ENCODE results near the gene MOGAT3.

Gene MOGAT3

GRCh38 chr7:101234636-101235035 is 33.8 kb upstream of the MOGAT3 start:
- DNase-seq (ENCODE audit: low read depth in 2 of 2, low spot score in 1 of 2) = no peak

GRCh38 chr7:101233907-101234547 is 33.2 kb upstream of the MOGAT3 start:
- no peak for DNase-seq (ENCODE audit: low read depth in 2 of 2, low spot score in 1 of 2)

DNA sequence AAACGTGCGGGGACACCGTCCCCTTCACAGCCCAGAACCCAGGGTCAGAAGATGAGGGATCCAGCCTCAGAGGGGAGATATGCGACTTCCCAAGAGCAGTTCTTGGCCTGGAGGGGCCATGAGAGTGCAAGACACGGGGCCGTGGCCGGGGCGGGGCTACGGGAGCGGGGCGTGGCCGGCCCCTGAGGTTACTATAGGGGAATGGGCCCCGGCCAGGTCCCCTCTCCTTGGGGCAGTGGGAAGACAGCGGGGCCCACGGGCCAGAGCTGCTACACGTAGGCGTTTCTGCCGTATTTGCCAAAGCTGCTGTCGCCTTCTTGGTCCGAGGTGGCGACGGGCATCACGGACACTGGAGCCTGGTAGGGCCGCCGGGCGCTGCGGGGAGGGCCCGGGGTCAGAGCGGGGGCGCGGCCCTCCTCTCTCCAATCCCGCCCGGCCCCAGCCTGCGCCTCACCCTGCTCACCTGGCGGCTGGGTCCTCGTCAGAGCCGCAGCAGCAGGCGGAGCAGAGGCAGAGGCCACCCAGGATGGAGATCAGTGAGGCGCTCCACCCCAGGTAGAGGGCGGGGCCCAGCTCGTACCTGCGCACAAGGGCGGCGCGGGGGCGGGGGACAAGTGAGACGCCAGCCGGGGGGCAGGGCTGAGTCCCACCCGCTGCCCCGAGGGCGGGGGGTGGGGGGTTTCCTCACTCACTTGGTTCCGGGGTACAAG is 31.5 kb upstream of the MOGAT3 start:
- no peak for DNase-seq (ENCODE audit: low read depth in 2 of 2, low spot score in 1 of 2)

GRCh38 chr7:101231644-101232043 is 30.8 kb upstream of the MOGAT3 start:
- DNase-seq (ENCODE audit: low read depth in 2 of 2, low spot score in 1 of 2) = no peak

DNA sequence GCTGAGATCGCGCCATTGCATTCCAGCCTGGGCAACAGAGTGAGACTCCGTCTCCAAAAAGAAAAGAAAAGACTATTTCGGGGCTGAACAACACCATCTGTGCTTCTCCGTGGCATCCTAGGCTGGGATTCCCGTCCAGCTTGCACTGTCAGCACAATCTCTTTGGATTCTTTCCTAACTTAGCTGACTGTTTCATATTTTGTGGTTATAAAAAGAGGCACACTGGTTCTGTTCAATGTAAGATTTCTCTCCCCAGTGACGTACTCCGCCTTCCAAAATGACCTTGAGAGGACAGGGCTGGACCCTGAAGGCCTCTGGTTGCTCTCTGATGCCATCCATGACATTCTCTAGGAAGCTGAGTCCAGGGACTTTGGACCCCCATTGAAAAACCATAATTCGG is 25.9 kb upstream of the MOGAT3 start:
- no peak for DNase-seq (ENCODE audit: low read depth in 2 of 2, low spot score in 1 of 2)

GRCh38 chr7:101225650-101226049 is 24.8 kb upstream of the MOGAT3 start:
- DNase-seq (ENCODE audit: low read depth in 2 of 2, low spot score in 1 of 2) = no peak

DNA sequence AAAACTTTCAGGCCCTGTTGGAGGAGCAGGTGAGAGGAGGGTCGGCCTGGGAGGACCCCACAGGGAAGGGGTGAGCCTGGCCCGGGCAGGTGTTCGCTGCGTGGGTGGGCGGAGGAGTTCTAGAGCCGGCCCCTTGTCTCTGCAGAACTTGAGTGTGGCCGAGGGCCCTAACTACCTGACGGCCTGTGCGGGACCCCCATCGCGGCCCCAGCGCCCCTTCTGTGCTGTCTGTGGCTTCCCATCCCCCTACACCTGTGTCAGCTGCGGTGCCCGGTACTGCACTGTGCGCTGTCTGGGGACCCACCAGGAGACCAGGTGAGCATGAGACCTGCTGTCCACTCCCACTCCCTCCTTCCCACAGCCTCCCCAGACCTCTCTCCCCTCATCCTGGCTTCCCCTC is 22.7 kb upstream of the MOGAT3 start:
- DNase-seq (ENCODE audit: low read depth in 2 of 2, low spot score in 1 of 2) = no peak

DNA sequence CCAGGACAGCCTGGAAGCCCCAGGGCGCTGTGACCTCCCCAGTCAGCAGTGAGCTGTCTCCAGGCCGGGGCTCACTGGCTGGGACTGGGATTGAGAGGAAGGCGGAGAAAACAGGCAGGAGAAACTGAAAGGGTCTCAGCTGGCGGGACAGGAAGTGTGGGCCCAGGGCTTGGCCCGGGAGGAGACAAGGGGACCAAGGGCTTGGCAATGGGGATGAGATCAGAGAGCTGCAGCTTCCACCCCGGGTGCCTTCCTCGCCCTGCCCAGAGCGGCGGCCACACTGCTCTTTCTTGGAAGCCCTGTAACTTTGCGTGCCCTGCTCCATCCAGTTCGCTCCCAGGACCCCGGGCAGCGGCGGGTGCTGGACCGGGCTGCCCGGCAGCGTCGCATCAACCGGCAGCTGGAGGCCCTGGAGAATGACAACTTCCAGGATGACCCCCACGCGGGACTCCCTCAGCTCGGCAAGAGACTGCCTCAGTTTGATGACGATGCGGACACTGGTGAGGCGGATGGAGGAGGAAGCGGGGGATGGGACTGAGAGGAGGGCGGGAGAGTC is 21.5 kb upstream of the MOGAT3 start:
- no peak for DNase-seq (ENCODE audit: low read depth in 2 of 2, low spot score in 1 of 2)

- DNase-seq (ENCODE audit: low read depth in 2 of 2, low spot score in 1 of 2) = no peak
Measured at GRCh38 chr7:101220295-101220694, 19.5 kb upstream of the MOGAT3 start.

GRCh38 chr7:101218236-101219125 is 17.6 kb upstream of the MOGAT3 start:
- no peak for DNase-seq (ENCODE audit: low read depth in 2 of 2, low spot score in 1 of 2)

GRCh38 chr7:101217388-101218235 is 16.8 kb upstream of the MOGAT3 start, which contains the start of the genes PLOD3 and ZNHIT1:
Gene PLOD3 (minus strand): TSS chr7:101217581. CDS start chr7:101217274, 307 bp downstream.
Gene ZNHIT1 (plus strand): TSS chr7:101218165. CDS start chr7:101218196, 31 bp downstream.
- peak; percentile 92 to 95 for DNase-seq (ENCODE audit: low read depth in 2 of 2, low spot score in 1 of 2)

DNA sequence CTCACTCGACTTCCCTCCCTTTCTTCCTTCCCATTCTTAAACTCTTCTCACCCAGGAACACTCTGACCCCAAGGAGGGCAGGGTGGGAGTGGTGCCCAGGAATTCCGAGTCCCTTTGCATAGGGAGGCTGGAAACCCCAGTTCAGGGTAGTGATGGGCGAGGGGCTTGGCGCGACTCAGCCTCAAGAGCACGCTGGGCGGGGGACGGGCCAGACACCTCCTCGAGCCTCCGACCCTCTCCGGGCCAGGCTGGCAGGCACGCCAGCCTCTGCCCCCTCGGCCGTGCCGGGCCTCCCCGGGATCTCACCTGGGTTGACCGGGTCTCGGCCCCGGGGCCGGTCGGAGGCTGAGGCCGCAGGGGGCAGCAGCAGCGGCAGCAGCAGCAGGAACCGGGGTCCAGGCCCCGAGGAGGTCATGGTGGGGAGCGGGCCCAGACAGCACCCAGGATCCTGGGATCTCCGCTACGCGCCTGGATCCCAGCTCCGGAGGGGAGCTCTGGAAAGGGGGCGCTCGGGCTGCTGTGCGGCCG is 16.1 kb upstream of the MOGAT3 start:
- DNase-seq (ENCODE audit: low read depth in 2 of 2, low spot score in 1 of 2) = no peak

DNA sequence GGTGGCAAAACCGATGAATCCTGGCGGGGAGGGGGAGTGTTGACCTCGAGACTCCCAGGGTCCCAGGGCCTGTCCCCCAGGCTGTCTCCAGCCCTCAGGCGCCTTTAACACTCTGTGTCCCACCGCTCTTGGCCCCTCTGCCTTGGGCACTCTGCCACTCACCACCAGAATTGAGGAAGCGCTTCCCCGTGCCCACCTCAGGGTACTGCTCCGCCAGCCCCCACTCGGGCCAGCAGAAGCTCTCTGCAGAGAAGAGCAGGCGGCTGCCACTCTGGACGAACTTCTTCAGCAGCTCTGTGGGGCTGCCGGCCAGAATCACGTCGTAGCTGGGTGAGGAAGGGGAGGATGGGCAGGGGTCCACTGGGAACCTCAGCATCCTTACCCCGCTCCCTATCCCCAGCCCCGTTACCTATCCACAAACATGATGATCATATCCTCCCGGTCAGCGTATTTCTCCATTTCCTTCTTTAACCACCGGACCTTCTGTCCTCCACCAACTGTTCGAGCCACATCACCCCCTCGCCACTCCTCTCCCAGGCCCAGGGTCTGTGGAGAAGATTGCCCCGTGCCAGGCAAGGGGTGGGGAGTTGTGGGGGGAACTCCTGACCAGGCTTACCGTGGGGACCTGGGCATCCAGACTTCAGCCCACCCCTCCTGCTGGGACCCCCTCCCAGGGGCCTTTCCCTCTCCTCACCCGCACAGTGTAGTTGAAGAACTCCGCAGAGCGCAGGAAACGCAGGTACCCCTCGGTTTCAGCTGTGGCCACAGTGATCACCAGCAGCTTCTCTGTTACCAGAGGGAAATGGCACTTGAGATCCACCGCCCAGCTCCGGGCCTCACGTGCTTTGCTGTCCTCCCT is 15.4 kb upstream of the MOGAT3 start:
- DNase-seq (ENCODE audit: low read depth in 2 of 2, low spot score in 1 of 2) = no peak

- DNase-seq (ENCODE audit: low read depth in 2 of 2, low spot score in 1 of 2) = no peak
Measured at GRCh38 chr7:101212014-101212413, 11.2 kb upstream of the MOGAT3 start.

- no peak for DNase-seq (ENCODE audit: low read depth in 2 of 2, low spot score in 1 of 2)
Measured at GRCh38 chr7:101211501-101211900, 10.7 kb upstream of the MOGAT3 start.

- no peak for DNase-seq (ENCODE audit: low read depth in 2 of 2, low spot score in 1 of 2)
Measured at GRCh38 chr7:101210143-101210542, 9.3 kb upstream of the MOGAT3 start.

DNA sequence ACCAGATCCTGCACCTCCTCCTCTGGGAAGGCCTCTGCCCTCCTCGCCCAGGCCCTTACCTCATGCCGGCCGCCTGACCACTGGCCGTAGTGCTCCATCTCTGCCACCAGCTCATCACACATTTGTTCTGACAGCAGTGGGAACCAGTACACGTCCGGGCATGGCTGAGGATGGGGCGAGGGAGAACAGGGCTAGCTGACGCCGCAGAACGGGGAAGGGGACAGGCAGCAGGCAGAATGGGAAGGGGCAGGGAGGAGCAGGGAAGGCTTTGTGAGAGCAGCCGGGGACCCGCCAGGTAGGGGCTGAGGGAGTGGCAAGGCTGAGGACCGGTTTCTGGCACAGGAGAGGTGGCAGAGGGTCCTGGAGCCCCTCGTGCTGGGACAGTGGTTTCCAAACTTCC is 8.0 kb upstream of the MOGAT3 start:
- DNase-seq (ENCODE audit: low read depth in 2 of 2, low spot score in 1 of 2) = no peak

DNA sequence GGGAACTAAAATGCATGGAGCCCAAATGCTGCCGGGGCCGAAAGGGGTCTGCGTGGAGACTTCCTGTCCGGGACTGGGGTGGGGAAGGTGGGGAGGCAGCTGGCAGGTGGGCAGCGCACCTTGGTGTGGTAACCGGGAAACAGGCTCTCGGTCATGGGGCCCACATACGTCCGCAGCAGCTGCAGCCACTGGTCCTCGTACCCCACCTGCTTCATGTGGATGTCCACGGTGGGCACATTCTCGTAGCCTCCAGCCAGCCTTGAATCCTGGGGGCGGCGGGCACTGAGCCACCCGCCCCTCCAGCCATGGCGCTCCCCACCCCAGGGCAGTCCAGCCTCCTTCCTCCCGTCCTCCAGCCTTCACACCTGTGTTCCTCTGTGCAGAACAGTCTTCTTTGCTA is 6.6 kb upstream of the MOGAT3 start:
- DNase-seq (ENCODE audit: low read depth in 2 of 2, low spot score in 1 of 2) = no peak

GRCh38 chr7:101206665-101207042 is 5.8 kb upstream of the MOGAT3 start:
- no peak for DNase-seq (ENCODE audit: low read depth in 2 of 2, low spot score in 1 of 2)

All from stimulated activated CD8-positive, alpha-beta memory T cell treated with anti-CD3 and anti-CD28 coated beads, Interleukin-4, amount 100 ng/mL, for 4 hours (primary cell).